GM20000 (cell line): ENCODE results near the gene MVB12B.

Source experiments
- DNase-seq: peaks from one replicate; pipeline ENCODE4 v3.0.0; 2012; ENCODE audit warnings: low spot score
- TF ChIP-seq, protein P1 (sequence below): IDR thresholded peaks from 2 replicates; pipeline ENCODE4 v1.5.1; 2012; ENCODE audit warnings: mild to moderate bottlenecking, control low read depth; ENCODE audit errors: extremely low read depth, missing control alignments

The MVB12B gene

GRCh38 chr9:126503333-126504085 is 176.9 kb downstream of the MVB12B start:
- no peak for DNase-seq
- TF ChIP-seq, protein P1, sequence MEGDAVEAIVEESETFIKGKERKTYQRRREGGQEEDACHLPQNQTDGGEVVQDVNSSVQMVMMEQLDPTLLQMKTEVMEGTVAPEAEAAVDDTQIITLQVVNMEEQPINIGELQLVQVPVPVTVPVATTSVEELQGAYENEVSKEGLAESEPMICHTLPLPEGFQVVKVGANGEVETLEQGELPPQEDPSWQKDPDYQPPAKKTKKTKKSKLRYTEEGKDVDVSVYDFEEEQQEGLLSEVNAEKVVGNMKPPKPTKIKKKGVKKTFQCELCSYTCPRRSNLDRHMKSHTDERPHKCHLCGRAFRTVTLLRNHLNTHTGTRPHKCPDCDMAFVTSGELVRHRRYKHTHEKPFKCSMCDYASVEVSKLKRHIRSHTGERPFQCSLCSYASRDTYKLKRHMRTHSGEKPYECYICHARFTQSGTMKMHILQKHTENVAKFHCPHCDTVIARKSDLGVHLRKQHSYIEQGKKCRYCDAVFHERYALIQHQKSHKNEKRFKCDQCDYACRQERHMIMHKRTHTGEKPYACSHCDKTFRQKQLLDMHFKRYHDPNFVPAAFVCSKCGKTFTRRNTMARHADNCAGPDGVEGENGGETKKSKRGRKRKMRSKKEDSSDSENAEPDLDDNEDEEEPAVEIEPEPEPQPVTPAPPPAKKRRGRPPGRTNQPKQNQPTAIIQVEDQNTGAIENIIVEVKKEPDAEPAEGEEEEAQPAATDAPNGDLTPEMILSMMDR = no peak

GRCh38 chr9:126504086-126504976 is 177.7 kb downstream of the MVB12B start:
- TF ChIP-seq, protein P1 = no peak
- no peak for DNase-seq

DNA sequence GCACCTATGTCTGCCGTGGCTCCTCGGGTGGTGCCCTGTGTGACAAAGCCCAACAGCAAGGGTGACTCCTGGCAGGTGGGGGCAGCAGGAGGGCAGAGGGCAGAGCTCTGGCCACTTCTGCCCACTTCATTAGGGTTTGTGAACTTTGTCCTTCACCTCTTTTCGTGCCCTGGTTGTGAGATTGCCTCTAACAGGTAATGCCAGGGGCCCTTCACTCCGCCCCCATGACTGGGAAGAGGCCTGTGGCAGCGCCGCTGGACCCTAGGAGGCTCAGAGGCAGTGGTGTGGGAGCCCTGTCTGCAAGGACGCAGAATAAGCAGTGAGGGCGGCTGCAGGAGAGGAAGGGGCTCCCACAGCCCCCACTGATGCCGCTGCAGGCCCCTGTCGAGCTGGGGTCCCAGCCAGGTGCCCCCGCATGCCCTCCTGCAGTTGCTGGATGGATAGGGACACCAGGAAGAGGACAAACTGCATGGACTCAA is 178.4 kb downstream of the MVB12B start:
- TF ChIP-seq, protein P1 = no peak
- DNase-seq = no peak

GRCh38 chr9:126505697-126506346 is 179.2 kb downstream of the MVB12B start:
- DNase-seq = no peak
- TF ChIP-seq, protein P1 = no peak

DNA sequence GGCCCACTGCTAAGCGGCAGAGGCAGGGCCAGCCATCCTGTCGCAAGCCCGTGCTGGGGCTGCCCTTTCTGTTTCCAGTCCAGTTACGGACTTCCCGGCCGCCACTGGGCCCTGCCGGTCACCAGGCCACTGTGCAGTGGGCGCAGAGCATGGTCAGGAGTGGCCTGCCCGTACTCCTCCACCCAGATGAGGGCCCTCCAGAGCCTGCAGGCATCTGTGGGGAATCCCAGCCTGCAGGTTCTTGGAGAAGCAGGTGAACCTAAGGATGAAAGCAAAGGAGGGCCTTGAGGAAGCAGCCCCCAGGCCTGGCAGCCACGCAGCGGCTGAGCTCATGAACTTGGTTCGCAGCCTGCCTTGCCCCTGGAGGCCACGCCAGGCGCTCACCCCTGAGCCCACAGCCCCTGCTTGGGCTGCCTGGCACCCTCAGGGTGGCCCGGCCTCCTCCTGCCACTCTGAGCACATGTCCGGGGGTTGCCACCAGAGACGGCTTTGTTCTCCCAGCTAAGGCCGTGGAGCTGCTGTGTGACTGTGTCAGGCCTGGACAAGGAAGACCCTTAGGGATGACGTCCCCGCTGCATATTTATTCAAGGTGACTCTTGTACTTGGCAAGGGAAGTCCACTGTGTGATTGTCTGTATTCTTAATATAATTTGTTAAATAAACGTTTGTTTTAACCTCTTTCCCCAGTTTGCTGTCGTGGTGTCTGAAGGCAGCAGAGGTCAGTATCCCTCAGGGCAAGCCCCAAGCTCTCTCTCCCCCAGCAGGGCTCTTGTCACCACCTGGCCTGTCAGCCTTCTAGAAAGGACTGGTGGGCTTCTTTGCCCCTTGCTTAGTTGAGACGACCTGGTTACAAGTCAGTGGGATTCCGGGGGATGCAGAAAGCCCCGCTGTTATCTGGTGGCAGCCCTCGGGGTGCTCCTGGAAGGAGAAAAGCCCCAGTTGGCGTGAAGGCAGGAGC is 180.0 kb downstream of the MVB12B start:
- TF ChIP-seq, protein P1 = no peak
- DNase-seq = no peak

GRCh38 chr9:126507318-126508109 is 180.9 kb downstream of the MVB12B start:
- TF ChIP-seq, protein P1 = no peak
- no peak for DNase-seq
